Activated naive CD8-positive, alpha-beta T cell treated with anti-CD3 and anti-CD28 coated beads, Interleukin-2, amount 50 U/mL, for 16 hours (primary cell): ENCODE data around the gene TMEM63A.
"Not testable (repeated sequence)": the region's sequence is repeated elsewhere in the genome, so short reads cannot be mapped to it uniquely, and the experiment has no call there.

Experiments used
- DNase-seq: peaks from one replicate; pipeline ENCODE4 v3.0.0-alpha.2; 2020; ENCODE audit warnings: low read depth, low spot score

Gene TMEM63A

GRCh38 chr1:225820522-225821120, 61.6 kb downstream of the TMEM63A start:
- DNase-seq: no peak

- DNase-seq: no peak
Observed at GRCh38 chr1:225819346-225820192, 62.6 kb downstream of the TMEM63A start.

GRCh38 chr1:225818229-225818628, 64.0 kb downstream of the TMEM63A start:
- DNase-seq: no peak

GRCh38 chr1:225817611-225818061, 64.5 kb downstream of the TMEM63A start:
- no peak for DNase-seq

- no peak for DNase-seq
Observed at GRCh38 chr1:225816643-225817538, 65.3 kb downstream of the TMEM63A start.

- no peak for DNase-seq
Observed at GRCh38 chr1:225815526-225816178, 66.5 kb downstream of the TMEM63A start.

GRCh38 chr1:225815090-225815489, 67.1 kb downstream of the TMEM63A start:
- DNase-seq: not testable (repeated sequence)

GRCh38 chr1:225814381-225814780, 67.8 kb downstream of the TMEM63A start:
- no peak for DNase-seq

- DNase-seq: no peak
Observed at GRCh38 chr1:225813214-225813964, 68.8 kb downstream of the TMEM63A start.

- no peak for DNase-seq
Observed at GRCh38 chr1:225812488-225813213, 69.5 kb downstream of the TMEM63A start.

- DNase-seq: no peak
Observed at GRCh38 chr1:225811622-225812487, 70.3 kb downstream of the TMEM63A start.

GRCh38 chr1:225810579-225811538, 71.3 kb downstream of the TMEM63A start:
- DNase-seq: not testable (repeated sequence)

GRCh38 chr1:225809842-225810578, 72.2 kb downstream of the TMEM63A start, which contains the start of gene EPHX1:
Gene EPHX1, plus strand, starts transcription at chr1:225810124. Its CDS starts 18,606 bp downstream, at chr1:225828730.
- DNase-seq: peak; percentile 29

GRCh38 chr1:225808136-225808535, 74.0 kb downstream of the TMEM63A start:
- DNase-seq: no peak

GRCh38 chr1:225806736-225807135, 75.4 kb downstream of the TMEM63A start:
- DNase-seq: not testable (repeated sequence)

- no peak for DNase-seq
Observed at GRCh38 chr1:225806249-225806648, 75.9 kb downstream of the TMEM63A start.

GRCh38 chr1:225801146-225801545, 81.0 kb downstream of the TMEM63A start:
- not testable (repeated sequence) for DNase-seq
